ENCODE results near the gene GRIP2.

The GRIP2 gene

GRCh38 chr3:14439501-14440167, 100.5 kb downstream of the GRIP2 start (continued):
- no peak for TF ChIP-seq REST (tag by site-specific recombination; IDR thresholded peaks at IDR 0.05)
- TF ChIP-seq ZSCAN4 (tag by site-specific recombination; IDR thresholded peaks at IDR 0.05): peak; percentile 31; the same call in 1 of the 2 replicates
- TF ChIP-seq SP7 (tag by site-specific recombination; IDR thresholded peaks at IDR 0.05): peak; percentile 99
- TF ChIP-seq ZNF768 (tag by site-specific recombination; IDR thresholded peaks at IDR 0.05): 0 out of 2 replicates have a peak, but pooled peaks have one; percentile 36
- peak; percentile 24 for TF ChIP-seq ZBTB26 (tag by site-specific recombination; optimal IDR thresholded peaks at IDR 0.05)
- no peak for TF ChIP-seq PRDM1 (tag by site-specific recombination; IDR thresholded peaks at IDR 0.05)
- peak; percentile 87 for TF ChIP-seq PRDM4 (tag by site-specific recombination; IDR thresholded peaks at IDR 0.05)
- peak; percentile 69; the same call in 1 of the 2 replicates for TF ChIP-seq GLI2 (tag by site-specific recombination; IDR thresholded peaks at IDR 0.05; ENCODE audit: borderline replicate concordance, low read depth)
- peak; percentile 50; the same call in 1 of the 2 replicates for TF ChIP-seq KLF10 (tag by site-specific recombination; IDR thresholded peaks at IDR 0.05)
- no peak for TF ChIP-seq ZNF416 (tag by site-specific recombination; IDR thresholded peaks at IDR 0.05)
- TF ChIP-seq KLF7 (tag by site-specific recombination; IDR thresholded peaks at IDR 0.05; ENCODE audit: borderline replicate concordance): peak; percentile 44; the same call in 1 of the 2 replicates
- TF ChIP-seq ZFP69B (tag by site-specific recombination; IDR thresholded peaks at IDR 0.05): peak; percentile 82
- TF ChIP-seq PRDM10 (tag by site-specific recombination; IDR thresholded peaks at IDR 0.05): 0 out of 2 replicates have a peak, but pooled peaks have one; percentile 31
- TF ChIP-seq SETDB1 (IDR thresholded peaks at IDR 0.05; ENCODE audit: insufficient read length, low read length): no peak
- TF ChIP-seq SCRT1 (tag by site-specific recombination; IDR thresholded peaks at IDR 0.05; ENCODE audit: borderline replicate concordance): peak; percentile 92
- peak; percentile 86 for TF ChIP-seq ZNF558 (tag by site-specific recombination; IDR thresholded peaks at IDR 0.05)
- peak; percentile 57; the same call in 1 of the 2 replicates for TF ChIP-seq ZNF513 (tag by site-specific recombination; IDR thresholded peaks at IDR 0.05)
- TF ChIP-seq ZSCAN16 (tag by site-specific recombination; IDR thresholded peaks at IDR 0.05): peak; percentile 50; the same call in 1 of the 2 replicates
- peak; percentile 94 for TF ChIP-seq ZBTB44 (tag by site-specific recombination; IDR thresholded peaks at IDR 0.05)
- TF ChIP-seq KLF1 (tag by site-specific recombination; IDR thresholded peaks at IDR 0.05): no peak
- peak; percentile 94 for TF ChIP-seq PRDM6 (tag by site-specific recombination; IDR thresholded peaks at IDR 0.05)
